Measurements from ENCODE around the gene KRT31. TPM values are rescaled to one million over a fixed set of nuclear protein-coding genes. Genes with fewer than 3 reads are reported as not detected.

Gene KRT31
- total and polyA plus RNA-seq, 2 of the 8 experiments (the other 6 are each of a cell fraction or from before 2014, with no cell fraction given), result not detected

GRCh38 chr17:41417127-41417526, 19.7 kb upstream of the KRT31 start (continued):
- TF ChIP-seq SAP30 (IDR thresholded peaks at IDR 0.05; ENCODE audit: insufficient read depth, insufficient replicate concordance, low read length), result no peak
